Measurements from ENCODE around the gene CAPN5.

The CAPN5 gene

GRCh38 chr11:77139201-77139600 lies 72.4 kb downstream of the CAPN5 start:
- DNase-seq: no peak

- DNase-seq: no peak
Measured at GRCh38 chr11:77140231-77140851, 73.6 kb downstream of the CAPN5 start.

- DNase-seq: no peak
Measured at GRCh38 chr11:77141034-77141433, 74.3 kb downstream of the CAPN5 start.

- DNase-seq: no peak
Measured at GRCh38 chr11:77141475-77141874, 74.7 kb downstream of the CAPN5 start.

- DNase-seq: no peak
Measured at GRCh38 chr11:77142091-77142975, 75.6 kb downstream of the CAPN5 start.

- no peak for DNase-seq
Measured at GRCh38 chr11:77143405-77144020, 76.7 kb downstream of the CAPN5 start.

- no peak for DNase-seq
Measured at GRCh38 chr11:77144196-77144856, 77.6 kb downstream of the CAPN5 start.

- DNase-seq: no peak
Measured at GRCh38 chr11:77144857-77145428, 78.2 kb downstream of the CAPN5 start.

GRCh38 chr11:77146261-77147035 lies 79.7 kb downstream of the CAPN5 start:
- no peak for DNase-seq

- no peak for DNase-seq
Measured at GRCh38 chr11:77147036-77147315, 80.2 kb downstream of the CAPN5 start.

GRCh38 chr11:77147668-77148321 lies 81.0 kb downstream of the CAPN5 start:
- peak; percentile 44 for DNase-seq

GRCh38 chr11:77148963-77149715 lies 82.4 kb downstream of the CAPN5 start:
- no peak for DNase-seq

GRCh38 chr11:77149716-77150392 lies 83.1 kb downstream of the CAPN5 start:
- no peak for DNase-seq

GRCh38 chr11:77150836-77151235 lies 84.1 kb downstream of the CAPN5 start:
- DNase-seq: no peak

GRCh38 chr11:77151804-77152509 lies 85.2 kb downstream of the CAPN5 start:
- peak; percentile 44 for DNase-seq

GRCh38 chr11:77152846-77153245 lies 86.1 kb downstream of the CAPN5 start:
- no peak for DNase-seq

- no peak for DNase-seq
Measured at GRCh38 chr11:77153276-77154185, 86.8 kb downstream of the CAPN5 start.

- no peak for DNase-seq
Measured at GRCh38 chr11:77154381-77155081, 87.8 kb downstream of the CAPN5 start.

Data from CD4-positive, alpha-beta T cell treated with Interleukin-17A for 4 hours (primary cell).